NCI-H2171 (cell line): Measurements from ENCODE around the gene PRSS33.

Experiments used
- DNase-seq: peaks from one replicate; lab custom pipeline; 2025; lab: John Stamatoyannopoulos, UW

The PRSS33 gene

GRCh38 chr16:2799205-2799858, 12.0 kb upstream of the PRSS33 start:
- no peak for DNase-seq

- DNase-seq: no peak
These were observed 11.4 kb upstream of the PRSS33 start for GRCh38 chr16:2798723-2799204.

- DNase-seq: no peak
These were observed 8.2 kb upstream of the PRSS33 start for GRCh38 chr16:2795395-2796143.

GRCh38 chr16:2792940-2793339, 5.6 kb upstream of the PRSS33 start:
- DNase-seq: no peak

GRCh38 chr16:2791174-2791573, 3.8 kb upstream of the PRSS33 start:
- no peak for DNase-seq

GRCh38 chr16:2790631-2791030, 3.3 kb upstream of the PRSS33 start:
- DNase-seq: no peak

- DNase-seq: no peak
These were observed 601 bp upstream of the PRSS33 start for GRCh38 chr16:2787961-2788360.

GRCh38 chr16:2786826-2787151, 571 bp downstream of the PRSS33 start:
- no peak for DNase-seq

GRCh38 chr16:2786061-2786825, 1.1 kb downstream of the PRSS33 start:
- no peak for DNase-seq

- DNase-seq: no peak
These were observed 2.0 kb downstream of the PRSS33 start for GRCh38 chr16:2785101-2785991.

- DNase-seq: no peak
These were observed 2.8 kb downstream of the PRSS33 start for GRCh38 chr16:2784358-2785100.

GRCh38 chr16:2783581-2784357, 3.6 kb downstream of the PRSS33 start:
- no peak for DNase-seq

GRCh38 chr16:2782583-2783351, 4.6 kb downstream of the PRSS33 start:
- DNase-seq: no peak

GRCh38 chr16:2779978-2780898, 7.1 kb downstream of the PRSS33 start:
- DNase-seq: no peak

GRCh38 chr16:2779151-2779920, 8.0 kb downstream of the PRSS33 start:
- no peak for DNase-seq

- DNase-seq: no peak
These were observed 8.8 kb downstream of the PRSS33 start for GRCh38 chr16:2778630-2778958.

GRCh38 chr16:2777903-2778629, 9.3 kb downstream of the PRSS33 start:
- DNase-seq: no peak
